Activated gamma-delta T cell (primary cell): Measurements from ENCODE around the gene FFAR2.

Experiments
- DNase-seq: peaks from one replicate; lab custom pipeline; 2025; lab: John Stamatoyannopoulos, UW

Gene FFAR2

GRCh38 chr19:35425682-35426081 lies 22.4 kb upstream of the FFAR2 start:
- no peak for DNase-seq

- DNase-seq, result no peak
These were observed 20.9 kb upstream of the FFAR2 start for GRCh38 chr19:35427187-35427586.

- DNase-seq, result no peak
These were observed 18.2 kb upstream of the FFAR2 start for GRCh38 chr19:35429698-35430408.

- no peak for DNase-seq
These were observed 17.5 kb upstream of the FFAR2 start for GRCh38 chr19:35430409-35431144.

GRCh38 chr19:35431145-35431807 lies 16.8 kb upstream of the FFAR2 start:
- DNase-seq, result no peak

GRCh38 chr19:35432911-35433310 lies 15.1 kb upstream of the FFAR2 start:
- DNase-seq, result no peak

GRCh38 chr19:35433448-35433847 lies 14.6 kb upstream of the FFAR2 start:
- no peak for DNase-seq

- DNase-seq, result no peak
These were observed 12.2 kb upstream of the FFAR2 start for GRCh38 chr19:35435896-35436295.

GRCh38 chr19:35436477-35437405 lies 11.3 kb upstream of the FFAR2 start:
- DNase-seq, result no peak

- no peak for DNase-seq
These were observed 10.6 kb upstream of the FFAR2 start for GRCh38 chr19:35437406-35437951.

GRCh38 chr19:35438096-35438495 lies 10.0 kb upstream of the FFAR2 start:
- no peak for DNase-seq

GRCh38 chr19:35438527-35438926 lies 9.5 kb upstream of the FFAR2 start:
- no peak for DNase-seq

- DNase-seq, result no peak
These were observed 8.1 kb upstream of the FFAR2 start for GRCh38 chr19:35439921-35440320.

- no peak for DNase-seq
These were observed 6.0 kb upstream of the FFAR2 start for GRCh38 chr19:35442091-35442490.

GRCh38 chr19:35444735-35445134 lies 3.3 kb upstream of the FFAR2 start:
- DNase-seq, result no peak

GRCh38 chr19:35445826-35446593 lies 2.0 kb upstream of the FFAR2 start:
- no peak for DNase-seq

- DNase-seq, result no peak
These were observed 1.4 kb downstream of the FFAR2 start for GRCh38 chr19:35449359-35450043.

GRCh38 chr19:35451338-35452096 lies 3.5 kb downstream of the FFAR2 start:
- no peak for DNase-seq

- DNase-seq, result no peak
These were observed 6.6 kb downstream of the FFAR2 start for GRCh38 chr19:35454663-35455062.
